Lung microvascular endothelial cell (primary cell): ENCODE data around the gene EFCAB9. TPM values are rescaled to one million over a fixed set of nuclear protein-coding genes. Genes with fewer than 3 reads are reported as not detected.

Source experiments
- DNase-seq, 2 donors: peaks; one replicate each; pipeline versions ENCODE4 v3.0.0 to v3.0.0-alpha.2; 2010; ENCODE audit warnings: low read depth in 2 of 2
- total RNA-seq: library from RNA; depleted of rRNA; stranded (reverse); fragments of >200 nt; gene quantifications from 2 replicates; pipeline ENCODE4 v1.2.1, GENCODE V29; 2014

EFCAB9 gene
- total RNA-seq, 1 donor from 2014 or later, result not detected

- no peak for DNase-seq
Observed at GRCh38 chr5:172235827-172236736, 42.1 kb downstream of the EFCAB9 start.

- DNase-seq, result no peak
Observed at GRCh38 chr5:172238334-172238733, 44.4 kb downstream of the EFCAB9 start.

- no peak for DNase-seq
Observed at GRCh38 chr5:172243302-172243701, 49.3 kb downstream of the EFCAB9 start.

GRCh38 chr5:172245046-172245445 lies 51.1 kb downstream of the EFCAB9 start:
- DNase-seq, result no peak

- peak in 1 of 2 donors; percentile 69 for DNase-seq
Observed at GRCh38 chr5:172245703-172246125, 51.7 kb downstream of the EFCAB9 start.

GRCh38 chr5:172248637-172249036 lies 54.7 kb downstream of the EFCAB9 start:
- no peak for DNase-seq

GRCh38 chr5:172251419-172251818 lies 57.4 kb downstream of the EFCAB9 start:
- no peak for DNase-seq

GRCh38 chr5:172252501-172252900 lies 58.5 kb downstream of the EFCAB9 start:
- no peak for DNase-seq

Other genes starting within 250 kb of the EFCAB9 start
- 49.0 and 61.5 TPM in 2 replicates for gene FBXW11, start 187.5 kb upstream of the EFCAB9 start, total RNA-seq
- gene STK10, start 5.9 kb upstream of the EFCAB9 start, total RNA-seq, result 27.2 and 30.0 TPM in 2 replicates
- gene UBTD2, start 89.6 kb downstream of the EFCAB9 start, total RNA-seq, result 14.7 and 15.5 TPM in 2 replicates